HPDE6-E6E7 (cell line): ENCODE results near the gene TSEN54.

Experiments used
- DNase-seq: peaks from one replicate; pipeline ENCODE4 v3.0.0; 2011; ENCODE audit warnings: missing footprints; ENCODE audit errors: extremely low spot score

TSEN54 gene

GRCh38 chr17:75565618-75566017 lies 49.3 kb downstream of the TSEN54 start:
- no peak for DNase-seq

- no peak for DNase-seq
Observed at GRCh38 chr17:75566416-75566815, 50.1 kb downstream of the TSEN54 start.

GRCh38 chr17:75566834-75567233 lies 50.5 kb downstream of the TSEN54 start:
- no peak for DNase-seq

- DNase-seq: no peak
Observed at GRCh38 chr17:75568412-75569255, 52.3 kb downstream of the TSEN54 start.

- no peak for DNase-seq
Observed at GRCh38 chr17:75570034-75570676, 53.8 kb downstream of the TSEN54 start.

GRCh38 chr17:75570772-75571171 lies 54.4 kb downstream of the TSEN54 start:
- DNase-seq: no peak

- DNase-seq: no peak
Observed at GRCh38 chr17:75571197-75571884, 55.0 kb downstream of the TSEN54 start.

- DNase-seq: no peak
Observed at GRCh38 chr17:75571885-75572215, 55.5 kb downstream of the TSEN54 start.

GRCh38 chr17:75572713-75573539 lies 56.6 kb downstream of the TSEN54 start:
- DNase-seq: no peak

GRCh38 chr17:75573540-75573957 lies 57.2 kb downstream of the TSEN54 start:
- DNase-seq: no peak

- DNase-seq: no peak
Observed at GRCh38 chr17:75573994-75574393, 57.7 kb downstream of the TSEN54 start.
